ENCODE measurements around the gene TREH.

DNA sequence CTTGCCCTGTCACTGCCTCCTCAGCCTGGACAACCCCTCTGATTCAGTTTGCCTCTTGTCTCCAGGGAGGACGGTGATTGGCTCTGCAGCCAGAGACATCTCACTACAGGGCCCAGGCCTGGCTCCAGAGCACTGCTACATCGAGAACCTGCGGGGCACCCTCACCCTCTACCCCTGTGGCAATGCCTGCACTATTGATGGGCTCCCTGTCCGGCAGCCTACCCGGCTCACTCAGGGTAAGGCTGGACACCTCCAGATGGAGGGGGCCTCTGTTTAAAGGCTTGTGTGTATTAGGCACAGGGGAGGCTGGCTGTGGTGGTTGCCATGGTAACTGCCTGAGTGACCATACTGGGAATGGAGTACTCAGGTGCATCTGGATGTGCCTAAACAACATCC, 63.5 kb downstream of the TREH start:
- TF ChIP-seq POLR2A (IDR thresholded peaks at IDR 0.05; ENCODE audit: low read depth, low read length) = no peak
- no peak for TF ChIP-seq POLR2AphosphoS5 (IDR thresholded peaks at IDR 0.05; ENCODE audit: low read depth, low read length)
- TF ChIP-seq TAF1 (IDR thresholded peaks at IDR 0.05; ENCODE audit: borderline replicate concordance, low read depth, low read length) = no peak
